GM21723 (cell line): Measurements from ENCODE around the gene ADD1.
"Not testable (repeated sequence)": the region's sequence is repeated elsewhere in the genome, so short reads cannot be mapped to it uniquely, and the experiment has no call there.

Source experiments
- ATAC-seq: cut with Tn5 transposase; IDR thresholded peaks from one replicate; pipeline ENCODE4 v1.9.1; 2021; ENCODE audit warnings: mild to moderate bottlenecking, moderate library complexity; ENCODE audit not compliant: unreplicated experiment

Gene ADD1

DNA sequence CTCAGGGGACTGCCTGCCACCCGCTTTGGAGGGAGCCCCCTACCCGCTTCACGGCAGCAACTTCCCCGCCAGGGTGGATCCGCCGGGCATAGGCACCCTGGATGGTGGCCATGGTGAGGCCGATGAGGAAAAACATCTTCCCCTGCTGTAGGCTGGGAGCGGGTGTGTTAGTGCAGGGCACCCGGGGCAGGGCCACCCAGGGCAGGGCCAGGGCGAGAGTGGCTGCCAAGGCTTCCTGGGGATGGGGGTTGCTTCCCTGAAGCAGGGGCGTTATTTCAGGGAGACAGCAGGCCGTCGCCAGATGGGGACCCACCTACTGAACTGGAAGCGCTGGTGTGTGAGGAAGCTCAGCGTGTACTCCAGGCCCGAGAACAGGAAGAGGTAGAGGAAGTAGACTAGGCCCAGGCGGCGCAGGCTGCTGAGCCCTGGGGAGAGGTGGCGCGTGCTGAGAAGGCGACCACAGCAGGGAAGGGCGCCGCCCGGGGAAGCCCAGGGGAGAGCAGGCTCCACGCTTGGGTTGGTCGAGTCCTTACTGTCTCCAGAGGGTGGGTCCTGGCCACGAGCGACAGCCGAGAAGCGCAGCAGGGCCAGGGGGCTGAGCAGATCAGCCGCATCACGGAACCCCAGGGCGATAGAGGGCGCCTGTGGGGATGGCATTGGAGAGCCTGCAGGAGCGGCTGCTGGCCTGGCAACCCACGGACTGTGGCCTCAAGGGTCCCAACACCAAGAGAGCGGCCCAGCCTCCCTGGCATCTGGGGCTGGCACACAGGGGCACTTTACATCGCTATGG is 88.1 kb downstream of the ADD1 start:
- ATAC-seq = peak; percentile 42

DNA sequence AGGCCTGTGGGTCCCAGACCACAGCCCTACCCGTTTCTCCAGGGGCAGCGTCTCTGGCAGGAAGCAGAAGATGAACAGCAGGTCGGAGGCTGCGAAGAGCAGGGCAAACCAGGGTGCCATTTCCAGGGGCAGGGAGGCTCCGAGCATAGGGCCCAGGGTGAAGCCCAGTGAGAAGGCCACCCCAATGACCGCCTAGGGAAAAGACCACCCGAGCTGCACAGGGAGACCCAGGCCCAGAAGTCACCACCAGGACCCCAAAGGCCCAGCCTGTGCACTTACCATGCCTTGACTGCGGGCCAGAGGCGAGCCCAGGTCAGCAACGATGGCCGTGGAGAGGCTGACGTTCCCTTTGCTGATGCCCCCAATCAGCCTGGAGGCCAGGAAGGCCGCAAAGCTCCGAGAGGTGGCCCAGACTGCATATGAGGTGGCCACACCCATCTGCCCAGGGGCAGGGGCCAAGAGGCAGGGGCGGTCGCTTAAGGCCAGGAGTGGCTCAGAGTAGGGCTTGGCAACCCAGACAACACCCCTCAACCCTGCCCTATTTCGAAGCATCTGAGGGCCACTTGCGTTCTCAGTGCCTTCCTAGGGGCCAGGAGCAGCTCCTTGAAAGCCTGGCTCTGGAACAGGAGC is 88.8 kb downstream of the ADD1 start:
- no peak for ATAC-seq

DNA sequence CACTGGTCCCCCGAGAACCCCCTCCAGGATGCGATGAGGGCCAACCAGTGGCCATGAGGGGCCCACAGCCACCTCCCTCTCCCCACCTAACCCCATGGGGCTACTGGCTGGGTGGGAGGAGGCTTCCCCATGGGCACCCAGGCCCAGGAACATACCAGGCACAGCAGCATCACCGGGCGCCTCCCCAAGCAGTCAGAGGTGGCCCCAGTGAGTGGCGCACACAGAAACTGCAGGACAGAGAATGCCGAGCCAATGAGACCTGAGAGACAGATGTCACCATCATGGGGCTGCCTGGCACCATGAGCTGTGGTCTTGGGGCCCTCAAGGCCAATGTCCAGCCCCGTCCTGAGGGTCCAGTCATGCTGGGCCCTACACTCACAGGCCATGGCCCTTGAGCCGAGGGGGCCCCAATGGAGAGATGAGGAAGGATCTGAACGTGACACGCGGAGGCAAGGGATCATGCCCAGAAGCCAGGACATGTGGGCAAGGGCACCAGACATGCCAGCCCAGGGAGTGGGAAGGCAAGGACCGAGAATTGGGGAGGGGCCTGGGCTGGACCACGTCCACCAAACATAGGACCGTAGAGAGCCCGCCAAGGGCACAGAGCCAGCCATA is 89.4 kb downstream of the ADD1 start:
- no peak for ATAC-seq

DNA sequence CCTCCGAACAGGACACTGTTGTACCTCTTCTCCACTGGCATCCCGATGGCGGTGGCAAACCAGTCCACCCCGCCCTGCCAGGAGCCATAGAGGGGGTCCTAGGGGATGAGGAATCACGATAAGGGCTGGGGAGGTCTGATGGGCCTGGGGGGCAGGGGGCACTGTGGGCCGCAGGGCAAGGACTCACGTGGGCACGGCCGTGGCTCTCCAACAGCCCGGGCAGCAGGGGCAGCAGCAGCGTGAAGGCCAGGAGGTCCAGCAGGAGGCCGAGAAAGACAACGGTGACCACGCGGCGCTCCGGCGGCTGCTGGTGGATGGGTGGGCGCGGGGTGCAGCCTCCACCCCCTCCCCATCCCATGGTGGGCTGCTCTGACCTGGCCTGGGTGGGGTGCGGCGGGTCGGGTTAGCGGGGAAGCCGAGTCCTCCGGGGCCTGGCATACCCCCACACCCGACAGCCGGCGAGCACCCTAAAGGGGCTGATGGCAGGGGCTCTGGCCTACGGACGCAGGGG is 90.0 kb downstream of the ADD1 start:
- ATAC-seq = no peak

DNA sequence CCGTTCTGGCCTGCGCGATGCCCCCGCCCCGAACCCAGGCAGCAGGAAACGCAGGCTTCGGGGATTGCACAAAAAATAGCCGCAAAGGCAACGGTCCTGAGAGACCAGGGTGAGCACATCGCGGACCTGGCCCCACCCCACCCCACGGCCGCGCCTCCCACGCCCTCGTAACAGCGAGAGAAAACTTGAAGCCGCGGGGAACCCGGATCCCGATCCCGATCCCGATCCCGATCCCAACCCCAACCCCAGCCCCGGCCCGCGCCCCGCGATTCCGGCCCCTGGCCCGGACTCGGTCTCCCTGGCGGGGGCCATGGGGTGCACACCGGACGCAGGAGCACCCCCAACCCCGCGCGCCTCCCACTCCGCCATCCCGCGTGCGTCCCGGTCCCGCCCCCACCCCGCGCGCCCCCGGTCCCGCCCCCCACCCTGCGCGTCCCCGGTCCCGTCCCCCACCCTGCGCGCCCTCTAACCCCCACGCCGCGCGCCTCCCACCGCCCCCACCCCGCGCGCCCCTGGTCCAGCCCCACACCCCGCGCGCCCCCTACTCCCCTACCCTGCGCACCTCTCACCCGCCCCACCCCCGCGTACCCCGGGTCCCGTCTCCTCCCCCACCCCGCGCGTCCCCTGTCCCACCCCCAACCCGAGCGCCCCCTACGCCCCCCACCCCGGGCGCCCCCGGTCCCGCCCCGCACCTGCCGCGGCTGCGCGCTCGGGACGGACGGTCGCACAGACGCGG is 90.6 kb downstream of the ADD1 start:
- ATAC-seq = no peak

DNA sequence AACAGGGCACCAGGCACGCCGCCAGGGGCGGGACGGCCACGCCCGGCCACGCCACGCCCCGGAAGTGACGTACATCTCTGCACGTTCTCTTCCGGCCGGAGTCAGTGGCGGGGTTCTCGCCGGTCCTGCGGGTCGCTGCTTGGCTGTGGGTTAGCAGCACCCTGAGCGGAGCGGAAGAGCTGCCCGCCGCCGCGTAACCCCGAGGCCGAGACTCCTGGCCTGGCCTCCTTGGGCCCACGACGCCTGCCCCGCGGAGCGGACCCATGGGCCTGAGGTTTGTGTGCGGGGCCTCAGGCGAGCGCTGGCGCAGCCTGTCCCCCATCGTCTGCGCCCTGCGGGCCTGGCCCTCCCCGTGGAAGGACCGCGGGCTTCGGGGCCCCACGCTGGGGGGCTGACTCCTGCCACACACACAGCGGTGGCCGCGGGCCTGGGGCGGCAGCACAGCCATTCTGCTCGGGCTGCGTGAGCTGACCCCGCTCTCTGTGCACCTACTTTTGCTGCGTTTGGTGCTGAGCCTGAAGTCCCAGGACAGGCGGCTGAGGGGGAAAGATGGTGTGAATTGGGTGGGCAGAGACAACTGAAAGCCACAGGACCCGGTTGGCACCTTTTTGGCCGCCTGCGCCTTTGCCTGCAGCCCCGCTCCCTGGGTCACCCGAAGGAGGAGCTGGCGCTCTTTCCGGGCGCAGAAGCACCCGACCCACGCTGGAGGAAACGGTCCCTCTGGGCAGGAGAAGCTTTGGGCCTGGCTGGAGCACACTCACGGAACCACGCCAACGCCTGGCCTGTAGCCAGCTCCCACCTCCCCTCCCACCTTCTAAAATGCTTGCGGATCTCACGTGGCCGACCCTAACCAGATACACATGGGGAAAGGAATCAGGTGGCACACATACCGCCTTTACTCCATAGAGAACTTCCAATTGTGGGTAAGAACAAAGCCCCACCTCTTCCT is 91.4 kb downstream of the ADD1 start:
- ATAC-seq = peak; percentile 34

DNA sequence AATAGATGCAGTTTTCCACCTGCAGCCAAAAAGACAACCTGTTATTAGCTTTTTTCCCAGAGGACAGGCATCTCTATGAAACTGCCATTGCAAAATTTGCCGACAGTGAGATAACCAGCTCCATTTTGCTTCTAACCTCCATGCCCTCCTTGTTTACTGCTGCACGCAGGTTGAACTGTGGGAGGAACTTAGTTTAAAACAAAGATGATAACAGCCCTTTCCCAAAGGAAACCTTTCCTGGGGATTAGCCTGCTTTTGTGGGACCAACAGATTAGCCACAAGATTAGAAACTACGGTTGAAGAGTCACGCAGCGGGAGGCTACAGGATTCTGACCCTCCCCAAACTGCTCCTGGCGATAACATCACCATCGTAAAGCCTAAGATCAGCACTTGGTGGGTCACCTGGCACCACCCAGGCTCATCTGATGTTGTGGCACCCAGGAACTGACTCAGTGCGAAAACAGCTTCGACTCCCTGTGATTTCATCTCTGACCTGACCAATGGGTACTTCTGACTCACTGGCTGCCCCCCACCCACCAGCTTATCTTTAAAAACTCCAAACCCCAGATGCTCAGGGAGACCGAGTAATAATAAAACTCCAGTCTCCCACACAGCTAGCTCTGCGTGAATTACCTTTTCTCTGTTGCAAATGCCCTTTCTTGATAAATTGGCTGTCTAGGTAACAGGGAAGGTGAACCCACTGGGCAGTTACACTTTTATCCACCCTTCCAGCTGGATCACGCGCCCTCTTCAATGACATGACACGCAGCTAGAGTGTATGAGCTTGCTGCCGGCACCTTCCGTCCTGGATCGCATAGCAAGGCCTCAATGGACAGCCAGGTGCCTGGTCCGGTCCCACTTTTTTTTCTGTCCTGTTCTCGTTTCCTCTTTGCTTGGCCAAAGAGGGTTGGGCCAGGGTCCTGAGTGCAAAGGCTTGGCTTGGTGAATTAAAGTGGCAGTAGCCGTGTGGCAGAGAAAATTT is 92.4 kb downstream of the ADD1 start:
- ATAC-seq = no peak

DNA sequence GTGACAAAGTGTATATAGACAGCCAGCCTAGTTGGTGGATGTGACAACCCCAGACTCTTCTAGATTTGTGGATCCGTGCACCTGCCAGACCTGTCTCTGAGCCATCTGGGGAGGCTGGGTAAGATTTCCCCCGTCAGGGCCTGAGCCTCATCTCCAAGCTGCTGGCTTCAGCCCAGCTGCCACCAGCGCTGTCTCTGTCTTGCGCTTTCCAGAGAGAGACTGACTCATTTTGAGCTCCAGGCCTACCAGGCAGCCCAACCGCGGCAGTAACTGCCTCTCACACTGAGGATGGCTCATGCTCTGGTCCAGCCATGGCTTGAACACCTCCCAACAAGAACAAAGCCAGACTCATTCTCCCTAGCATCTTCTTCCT is 93.1 kb downstream of the ADD1 start:
- ATAC-seq = peak; percentile 39

DNA sequence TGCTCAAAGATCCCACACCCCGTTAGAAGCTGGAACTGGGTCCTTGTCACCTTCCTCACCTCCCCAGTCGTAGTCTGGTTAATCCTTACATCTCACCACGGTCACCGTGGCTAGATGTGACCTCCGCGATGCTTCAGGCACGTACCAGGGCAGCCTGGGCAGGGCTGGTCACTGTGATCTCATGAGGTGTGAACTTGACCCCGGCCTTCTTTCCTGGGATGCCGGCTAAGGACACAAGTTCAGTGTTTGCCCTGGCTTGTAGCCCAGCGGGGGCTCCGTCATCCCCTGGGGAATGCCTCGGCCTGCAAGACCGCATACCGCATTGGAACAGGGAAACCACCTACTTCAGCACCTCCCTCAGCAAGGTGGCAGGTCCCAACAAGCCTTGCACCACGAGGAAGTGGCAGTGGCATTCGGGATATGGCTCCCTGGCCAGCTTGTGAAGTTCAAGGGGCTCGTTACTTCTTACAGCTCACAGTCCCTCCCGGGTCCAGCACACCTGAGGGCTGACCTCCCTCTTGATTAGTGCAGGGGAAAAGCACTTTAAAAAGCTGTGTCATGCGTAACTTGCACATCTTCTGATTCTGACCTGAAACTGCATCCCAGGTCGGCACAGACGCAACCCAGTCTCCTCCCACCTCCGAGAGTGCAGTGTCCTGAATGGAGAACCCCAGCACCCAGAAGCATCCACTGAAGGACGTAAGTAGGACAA is 93.7 kb downstream of the ADD1 start:
- no peak for ATAC-seq

DNA sequence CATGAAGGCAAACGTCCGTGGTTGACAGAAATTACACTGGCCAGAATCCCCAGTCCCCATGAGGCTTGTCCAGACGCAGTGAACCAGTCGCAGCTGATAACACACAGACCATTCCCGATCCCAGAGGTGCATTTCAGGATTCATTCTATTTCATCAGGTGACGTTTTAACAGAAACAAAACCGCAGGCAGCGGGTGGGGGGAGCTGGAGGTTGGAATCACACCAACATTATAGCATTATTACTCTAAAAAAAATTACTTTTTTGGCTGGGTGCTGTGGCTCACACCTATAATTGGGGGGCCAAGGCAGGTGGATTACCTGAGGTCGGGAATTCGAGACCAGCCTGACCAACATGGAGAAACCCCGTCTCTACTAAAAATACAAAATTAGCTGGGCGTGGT is 94.3 kb downstream of the ADD1 start:
- no peak for ATAC-seq

DNA sequence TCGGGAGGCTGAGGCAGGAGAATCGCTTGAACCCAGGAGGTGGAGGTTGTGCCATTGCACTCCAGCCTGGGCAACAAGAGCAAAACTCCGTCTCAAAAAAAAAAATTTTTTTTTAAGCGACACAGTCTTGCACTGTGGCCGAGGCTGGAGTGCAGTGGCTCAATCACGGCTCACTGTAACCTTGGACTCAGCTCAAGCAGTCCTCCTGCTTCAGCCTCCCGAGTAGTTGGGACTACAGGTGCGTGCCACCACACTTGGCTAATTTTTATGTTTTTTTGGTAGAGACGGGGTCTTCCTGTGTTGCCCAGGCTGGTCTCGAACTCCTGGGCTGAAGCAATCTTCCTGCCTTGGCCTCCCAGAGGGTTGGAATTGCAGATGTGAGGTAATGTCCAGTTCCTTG is 94.8 kb downstream of the ADD1 start:
- not testable (repeated sequence) for ATAC-seq

DNA sequence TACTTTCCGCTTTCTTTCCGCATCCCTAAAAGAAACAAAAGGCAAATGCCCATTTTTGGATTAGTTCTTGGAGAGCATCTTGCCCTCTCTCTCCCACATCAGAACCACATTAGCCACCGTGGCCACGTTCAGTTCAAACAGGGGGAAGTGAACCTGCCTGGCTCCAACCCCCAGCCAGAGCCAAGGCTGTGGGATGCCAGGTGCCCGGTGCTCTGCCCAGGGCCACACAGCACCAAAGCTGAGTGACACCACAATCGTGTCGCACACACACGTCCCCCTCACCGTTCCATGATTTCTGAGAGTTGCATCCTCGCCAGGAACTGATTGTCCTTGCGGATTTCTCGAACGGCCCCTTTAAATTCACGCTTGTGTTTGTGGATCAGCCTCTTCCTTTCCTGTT is 95.3 kb downstream of the ADD1 start:
- no peak for ATAC-seq

DNA sequence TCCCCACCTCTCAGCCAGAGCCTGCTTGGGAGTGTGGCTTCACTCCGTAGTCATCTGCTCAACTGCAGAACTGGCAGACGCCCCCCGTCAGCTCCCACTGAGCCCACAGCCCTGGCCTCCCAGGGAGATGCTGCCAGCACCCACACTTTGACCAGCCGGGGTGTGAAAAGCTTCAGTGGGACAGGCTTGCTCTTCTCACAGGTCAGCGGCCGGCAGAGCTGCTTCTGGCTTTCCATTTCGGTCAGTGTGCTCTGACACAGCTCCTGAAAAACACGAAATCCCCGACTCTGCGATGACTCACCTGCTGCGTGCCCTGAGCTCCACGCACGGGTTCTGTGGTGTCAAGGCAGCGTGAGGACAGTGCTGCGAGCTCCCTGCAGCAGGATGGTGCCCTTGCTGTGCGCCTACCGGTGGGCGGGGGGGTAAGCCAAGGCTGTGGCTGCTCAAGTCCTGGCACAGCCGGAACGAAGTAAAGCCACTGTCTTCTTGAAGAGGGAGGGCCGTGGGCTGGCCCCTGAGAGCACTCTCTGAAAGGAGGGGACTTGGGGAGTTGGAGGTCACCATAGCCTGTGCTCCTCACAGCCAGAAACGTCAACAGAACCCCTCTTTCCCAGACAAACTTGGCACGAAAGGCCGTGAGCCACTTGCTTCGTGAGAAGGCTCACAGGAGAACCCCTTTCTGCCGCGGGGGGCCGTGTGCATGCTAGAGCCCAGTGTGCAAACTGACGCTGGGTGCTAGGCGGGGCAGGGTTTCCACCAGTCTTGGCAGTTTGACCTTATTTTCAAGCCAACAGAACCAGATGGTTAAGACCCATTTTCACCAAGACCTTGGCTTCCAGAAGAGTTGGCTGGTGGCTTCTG is 96.0 kb downstream of the ADD1 start:
- no peak for ATAC-seq

DNA sequence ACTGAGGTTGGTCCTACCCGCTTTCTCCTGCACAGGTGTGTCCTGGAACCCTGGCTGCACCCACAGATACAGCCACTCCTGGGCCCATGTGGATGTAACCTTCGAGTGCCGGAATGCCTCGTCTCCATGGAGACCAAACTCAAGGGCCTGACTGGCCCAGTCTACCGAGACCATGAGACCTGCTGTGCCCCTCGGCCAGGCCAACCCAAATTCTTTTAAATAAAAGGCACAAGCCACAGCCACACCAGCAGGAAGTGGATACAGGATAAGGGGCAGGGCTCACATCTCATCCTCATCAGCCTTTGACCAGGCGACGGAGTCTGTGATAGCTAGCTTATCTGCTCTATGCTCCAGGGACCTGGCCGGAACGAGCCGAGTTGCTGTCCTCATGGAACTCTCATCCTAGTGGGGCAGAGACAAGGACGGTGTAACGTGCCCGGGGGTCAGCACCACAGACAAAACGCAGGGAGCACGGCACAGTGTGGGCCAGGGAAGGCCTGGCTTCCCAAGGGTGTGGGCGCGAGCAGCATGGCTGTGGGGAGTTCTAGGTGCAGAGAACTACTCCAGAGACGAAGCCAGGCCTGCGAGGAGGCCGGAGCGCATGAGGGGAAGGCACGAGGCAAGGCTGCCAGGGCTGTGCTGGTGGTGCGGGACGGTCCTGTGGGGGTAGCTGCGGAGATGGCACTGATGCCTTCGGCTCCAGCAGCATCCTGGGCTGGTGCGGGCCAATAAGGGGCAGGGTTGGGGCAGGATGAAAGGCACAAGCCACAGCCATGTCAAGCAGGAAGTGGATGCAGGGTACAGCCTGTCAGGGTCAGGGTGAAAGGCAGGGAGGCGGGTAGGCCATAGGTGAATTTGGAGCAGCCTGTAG is 96.9 kb downstream of the ADD1 start:
- ATAC-seq = no peak

DNA sequence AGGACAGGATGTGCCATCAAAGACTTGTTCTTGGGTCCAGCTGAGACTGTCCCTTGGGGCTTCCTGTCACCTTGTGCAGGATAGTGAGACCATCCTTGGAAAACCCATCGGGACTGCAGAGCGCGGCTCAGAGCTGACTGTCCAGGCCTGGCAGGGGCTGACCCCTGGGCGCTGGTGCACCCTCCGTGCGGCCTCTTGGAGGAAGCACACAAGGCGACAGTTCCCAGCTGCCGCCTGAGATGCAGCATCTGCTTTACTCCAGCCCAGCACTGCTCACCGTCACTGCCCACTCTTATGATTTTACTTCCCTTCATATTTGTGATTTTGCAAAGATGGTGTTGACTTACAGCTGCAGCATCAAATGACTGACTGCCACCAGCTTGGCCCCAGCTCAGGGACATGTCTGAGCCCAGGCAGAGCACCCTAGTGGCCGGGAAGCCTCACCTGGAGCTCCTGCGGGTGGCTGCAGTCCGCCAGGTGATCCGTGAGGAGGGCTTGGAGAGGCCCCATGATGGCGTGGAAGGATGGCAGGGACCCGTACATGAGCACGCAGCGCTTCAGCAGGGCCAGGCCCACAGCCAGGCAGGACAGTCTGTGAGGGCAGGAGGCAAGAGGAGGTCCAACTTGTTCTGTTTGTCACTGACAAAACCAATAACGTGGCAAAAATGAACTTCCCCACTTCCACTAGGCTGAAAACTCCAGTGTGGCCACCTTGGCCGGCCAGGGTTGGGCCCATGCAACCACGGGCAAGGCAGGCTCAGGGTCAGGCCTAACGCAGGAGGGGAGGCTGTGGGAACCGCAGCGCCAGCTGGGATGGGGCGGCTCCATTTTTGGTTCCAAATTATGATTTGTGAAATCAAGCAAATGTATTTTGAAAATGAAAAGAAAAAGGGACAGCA is 97.7 kb downstream of the ADD1 start:
- ATAC-seq = no peak
